ENCODE results near the gene GULP1. TPM values are rescaled to one million over a fixed set of nuclear protein-coding genes. Genes with fewer than 3 reads are reported as not detected.

Gene GULP1
- total and polyA plus RNA-seq, 7 experiments from 2014 or later = not detected

DNA sequence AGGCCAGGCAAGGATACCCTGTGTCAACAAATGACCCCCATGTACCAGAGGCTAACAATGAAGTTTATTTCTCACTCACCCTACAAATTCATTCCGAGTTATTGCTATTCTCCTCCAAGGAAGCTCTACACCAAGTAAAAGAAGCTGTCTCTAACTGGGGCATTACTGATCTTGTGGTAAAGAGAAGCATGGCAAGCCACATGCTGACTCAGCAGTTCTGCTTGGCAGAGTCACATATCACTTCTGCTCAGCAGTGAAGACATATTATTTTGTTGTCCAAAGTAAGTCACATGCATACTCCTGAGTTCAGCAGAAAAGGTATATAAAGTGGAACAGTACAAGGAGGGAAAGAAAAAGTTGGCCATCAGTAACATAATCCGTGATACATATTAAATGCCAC lies 315.8 kb downstream of the GULP1 start:
- no peak overlapping the region for H3K4me3 Mint-ChIP-seq
- H3K27ac Mint-ChIP-seq = no peak overlapping the region
- peaks cover 0 to 16% (median 0%) of the 10 kb centered on the region in 11 donors for H3K9me3 Mint-ChIP-seq
- no peaks in the 10 kb centered on the region for H3K4me1 Mint-ChIP-seq
- H3K27me3 ChIP-seq (ENCODE audit: control insufficient read depth in 2 of 2, insufficient read depth in 2 of 2, low read length in 2 of 2) = no peaks in the 10 kb centered on the region
- no peaks in the 10 kb centered on the region for H3K27me3 Mint-ChIP-seq
- H3K27ac ChIP-seq (ENCODE audit: low read depth, low read length) = no peak overlapping the region
- POLR2A ChIA-PET = no interaction called here
- no peaks in the 10 kb centered on the region for H3K36me3 Mint-ChIP-seq
- intact Hi-C loops (cut with micrococcal nuclease) = no loop called here
- no peaks in the 10 kb centered on the region for H3K9me3 ChIP-seq (ENCODE audit: control insufficient read depth in 2 of 3, low read length in 3 of 3)
- DNase-seq = no peak
- no peak overlapping the region for H3K4me3 ChIP-seq (ENCODE audit: low read length)
- no peaks in the 10 kb centered on the region for H3K36me3 ChIP-seq (ENCODE audit: control insufficient read depth in 2 of 3, insufficient read depth in 3 of 3, low read length in 3 of 3)
- CTCF ChIA-PET = no interaction called here
- no peaks in the 10 kb centered on the region for H3K4me1 ChIP-seq (ENCODE audit: control insufficient read depth in 2 of 2, insufficient read depth in 2 of 2, low read length in 2 of 2)
- ATAC-seq = peak; percentile 55

DNA sequence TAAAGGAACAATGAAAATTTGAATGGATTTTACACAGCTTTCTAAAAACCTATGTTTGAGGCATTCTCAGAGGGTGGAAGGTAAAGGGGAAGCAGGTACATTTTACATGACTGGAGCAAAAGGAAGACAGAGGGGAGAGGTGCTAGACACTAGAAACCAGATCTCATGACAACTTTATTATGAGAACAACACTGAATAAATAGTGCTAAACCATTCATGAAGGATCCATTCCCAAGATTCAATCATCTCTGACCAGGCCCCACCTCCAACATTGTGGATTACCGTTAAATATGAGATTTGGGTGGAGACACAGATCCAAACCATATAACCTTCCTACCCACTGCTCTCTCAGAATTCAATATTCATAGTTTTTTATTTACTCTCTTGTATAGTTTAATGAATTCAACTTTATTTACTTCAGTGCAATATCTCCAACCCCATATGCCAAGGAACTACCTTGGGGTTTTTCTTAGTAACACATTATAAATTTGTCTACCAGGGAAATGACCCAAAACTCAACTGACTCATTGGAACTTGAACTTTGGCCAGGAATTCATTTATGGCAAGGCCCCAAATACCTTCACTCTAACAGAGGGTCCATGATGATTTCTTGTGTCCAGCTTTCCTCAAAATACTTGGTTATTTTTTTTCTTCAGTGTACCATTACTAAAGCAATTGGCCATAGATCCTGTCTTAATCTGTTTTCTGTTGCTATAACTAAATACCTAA lies 317.8 kb downstream of the GULP1 start:
- Histone ChIP-seq H3K36me3 (ENCODE audit: control insufficient read depth in 2 of 3, insufficient read depth in 3 of 3, low read length in 3 of 3) (no peaks in the 10 kb centered on the region), H3K27ac (ENCODE audit: low read depth, low read length) (no peak overlapping the region), H3K9me3 (ENCODE audit: control insufficient read depth in 2 of 3, low read length in 3 of 3) (no peaks in the 10 kb centered on the region), H3K4me1 (ENCODE audit: control insufficient read depth in 2 of 2, insufficient read depth in 2 of 2, low read length in 2 of 2) (no peaks in the 10 kb centered on the region), H3K27me3 (ENCODE audit: control insufficient read depth in 2 of 2, insufficient read depth in 2 of 2, low read length in 2 of 2) (no peaks in the 10 kb centered on the region), H3K4me3 (ENCODE audit: low read length) (no peak overlapping the region)
- ChIA-PET POLR2A (no interaction called here), CTCF (no interaction called here)
- Mint-ChIP-seq H3K27ac (no peak overlapping the region), H3K4me1 (no peaks in the 10 kb centered on the region), H3K27me3 (no peaks in the 10 kb centered on the region), H3K9me3 (peaks cover 0 to 17% (median 0%) of the 10 kb centered on the region in 11 donors), H3K4me3 (no peak overlapping the region), H3K36me3 (no peaks in the 10 kb centered on the region)
- no peak for DNase-seq
- intact Hi-C loops (cut with micrococcal nuclease) = no loop called here
- no peak for ATAC-seq

DNA sequence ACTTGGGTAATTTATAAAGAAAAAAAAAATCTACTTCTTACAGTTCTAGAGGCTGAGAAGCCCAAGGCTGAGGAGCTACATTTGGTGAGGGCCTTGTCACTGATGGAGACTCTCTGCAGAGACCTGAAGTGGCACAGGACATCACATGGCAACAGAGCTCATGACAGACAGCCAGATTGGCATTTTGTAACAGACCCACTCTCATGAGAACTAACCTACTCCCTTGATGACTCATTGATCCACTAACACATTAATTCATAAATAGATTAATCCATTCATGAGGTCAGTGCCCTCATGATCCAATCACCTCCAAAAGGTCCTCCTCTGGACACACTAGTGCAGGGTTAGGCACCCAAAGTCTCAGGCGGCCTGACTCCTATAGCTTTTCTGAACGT lies 318.4 kb downstream of the GULP1 start:
- Mint-ChIP-seq H3K9me3 (peaks cover 0 to 17% (median 0%) of the 10 kb centered on the region in 11 donors), H3K4me3 (no peak overlapping the region), H3K27me3 (no peaks in the 10 kb centered on the region), H3K36me3 (no peaks in the 10 kb centered on the region), H3K4me1 (no peaks in the 10 kb centered on the region), H3K27ac (no peak overlapping the region)
- H3K27ac ChIP-seq (ENCODE audit: low read depth, low read length) = no peak overlapping the region
- ChIA-PET CTCF (interaction anchor here (0.6 kb wide), 1 partner anchor 21 kb away, joined by 3 read pairs; no protein-coding TSS in a partner anchor), POLR2A (no interaction called here)
- no peaks in the 10 kb centered on the region for H3K27me3 ChIP-seq (ENCODE audit: control insufficient read depth in 2 of 2, insufficient read depth in 2 of 2, low read length in 2 of 2)
- no peak for DNase-seq
- no peaks in the 10 kb centered on the region for H3K4me1 ChIP-seq (ENCODE audit: control insufficient read depth in 2 of 2, insufficient read depth in 2 of 2, low read length in 2 of 2)
- no peak for ATAC-seq
- no peaks in the 10 kb centered on the region for H3K9me3 ChIP-seq (ENCODE audit: control insufficient read depth in 2 of 3, low read length in 3 of 3)
- H3K36me3 ChIP-seq (ENCODE audit: control insufficient read depth in 2 of 3, insufficient read depth in 3 of 3, low read length in 3 of 3) = no peaks in the 10 kb centered on the region
- intact Hi-C loops (cut with micrococcal nuclease) = no loop called here
- no peak overlapping the region for H3K4me3 ChIP-seq (ENCODE audit: low read length)

DNA sequence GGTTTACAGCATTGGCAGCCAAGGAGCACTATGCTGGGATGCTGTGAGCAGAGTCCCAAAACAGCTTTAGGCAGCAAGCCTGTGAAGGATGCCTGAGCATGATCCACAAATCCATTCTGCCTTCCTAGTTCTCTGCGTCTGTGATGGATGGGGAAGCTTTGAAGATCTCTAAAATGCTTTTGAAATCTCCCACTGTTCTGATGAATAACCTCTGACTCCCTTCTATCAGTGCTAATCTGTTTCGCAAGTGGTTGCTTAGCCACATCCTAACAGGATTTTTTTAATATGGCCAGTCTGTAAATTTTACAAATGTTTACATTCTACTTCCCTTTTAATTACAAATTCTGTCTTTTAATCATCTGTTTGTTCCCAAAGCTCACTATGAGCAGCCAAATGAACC lies 319.2 kb downstream of the GULP1 start:
- POLR2A ChIA-PET = no interaction called here
- no peak overlapping the region for H3K4me3 ChIP-seq (ENCODE audit: low read length)
- no peaks in the 10 kb centered on the region for H3K27me3 Mint-ChIP-seq
- no peaks in the 10 kb centered on the region for H3K36me3 Mint-ChIP-seq
- intact Hi-C loops (cut with micrococcal nuclease) = no loop called here
- H3K4me1 Mint-ChIP-seq = no peaks in the 10 kb centered on the region
- ATAC-seq (no peak), DNase-seq (no peak)
- H3K27ac Mint-ChIP-seq = no peak overlapping the region
- H3K4me3 Mint-ChIP-seq = no peak overlapping the region
- CTCF ChIA-PET = no interaction called here
- H3K27me3 ChIP-seq (ENCODE audit: control insufficient read depth in 2 of 2, insufficient read depth in 2 of 2, low read length in 2 of 2) = no peaks in the 10 kb centered on the region
- H3K4me1 ChIP-seq (ENCODE audit: control insufficient read depth in 2 of 2, insufficient read depth in 2 of 2, low read length in 2 of 2) = no peaks in the 10 kb centered on the region
- H3K9me3 ChIP-seq (ENCODE audit: control insufficient read depth in 2 of 3, low read length in 3 of 3) = no peaks in the 10 kb centered on the region
- H3K27ac ChIP-seq (ENCODE audit: low read depth, low read length) = no peak overlapping the region
- H3K36me3 ChIP-seq (ENCODE audit: control insufficient read depth in 2 of 3, insufficient read depth in 3 of 3, low read length in 3 of 3) = no peaks in the 10 kb centered on the region
- H3K9me3 Mint-ChIP-seq = peaks cover 0 to 17% (median 0%) of the 10 kb centered on the region in 11 donors

DNA sequence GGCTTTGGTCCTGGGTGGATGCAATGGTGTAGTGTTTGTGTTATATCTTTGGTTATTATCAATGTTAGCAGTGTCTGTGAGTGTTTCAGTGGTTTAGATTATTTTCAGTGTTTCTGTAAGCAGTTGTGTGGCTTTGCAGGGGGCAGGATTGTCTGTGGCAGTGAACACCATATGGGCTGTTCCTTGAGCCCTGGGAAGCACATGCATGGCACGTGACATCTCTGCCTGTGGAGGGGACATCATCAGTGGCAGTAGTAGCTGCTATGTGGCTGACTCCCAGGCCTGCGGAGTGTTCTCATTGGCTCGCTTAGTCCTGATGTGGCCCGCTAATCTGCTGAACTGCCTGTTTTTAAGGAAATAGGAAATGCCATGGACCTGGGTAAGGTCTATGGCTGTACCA lies 327.5 kb downstream of the GULP1 start:
- CTCF ChIA-PET = interaction anchor here (0.6 kb wide), 1 partner anchor 176 kb away, joined by 3 read pairs; no protein-coding TSS in a partner anchor

DNA sequence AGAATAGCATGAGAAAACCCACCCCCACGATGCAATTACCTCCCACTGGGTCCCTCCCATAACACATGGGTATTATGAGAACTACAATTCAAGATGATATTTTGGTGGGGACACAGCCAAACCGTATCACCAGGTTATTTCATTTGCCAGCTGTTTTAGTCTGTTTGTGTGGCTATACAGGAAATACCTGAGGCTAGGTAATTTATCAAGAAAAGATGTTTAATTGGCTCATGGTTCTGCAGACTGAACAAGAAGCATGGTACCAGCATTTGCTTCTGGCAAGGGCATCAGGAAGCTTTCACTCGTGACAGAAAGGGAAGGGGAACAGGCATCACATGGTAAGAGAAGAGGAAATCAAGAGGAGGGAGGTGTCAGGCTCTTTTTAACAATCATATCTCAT lies 329.2 kb downstream of the GULP1 start:
- ATAC-seq = no peak
- ChIA-PET CTCF (no interaction called here), POLR2A (no interaction called here)
- Mint-ChIP-seq H3K4me1 (peaks cover 0 to 2% (median 0%) of the 10 kb centered on the region in 7 donors), H3K27me3 (peaks cover 0 to 4% (median 0%) of the 10 kb centered on the region in 5 donors), H3K9me3 (peaks cover 0 to 11% (median 0%) of the 10 kb centered on the region in 11 donors), H3K27ac (no peak overlapping the region), H3K36me3 (no peaks in the 10 kb centered on the region), H3K4me3 (no peak overlapping the region)
- H3K36me3 ChIP-seq (ENCODE audit: control insufficient read depth in 2 of 3, insufficient read depth in 3 of 3, low read length in 3 of 3) = no peaks in the 10 kb centered on the region
- no peaks in the 10 kb centered on the region for H3K27me3 ChIP-seq (ENCODE audit: control insufficient read depth in 2 of 2, insufficient read depth in 2 of 2, low read length in 2 of 2)
- intact Hi-C loops (cut with micrococcal nuclease) = loop anchor here in 1 of 2 donors (2.0 kb wide), 1 partner anchor 16 kb away; no protein-coding TSS in a partner anchor
- H3K9me3 ChIP-seq (ENCODE audit: control insufficient read depth in 2 of 3, low read length in 3 of 3) = no peaks in the 10 kb centered on the region
- H3K4me3 ChIP-seq (ENCODE audit: low read length) = no peak overlapping the region
- H3K27ac ChIP-seq (ENCODE audit: low read depth, low read length) = no peak overlapping the region
- H3K4me1 ChIP-seq (ENCODE audit: control insufficient read depth in 2 of 2, insufficient read depth in 2 of 2, low read length in 2 of 2) = no peaks in the 10 kb centered on the region
- DNase-seq = no peak

More for the DNA sequence above, 327.5 kb downstream of the GULP1 start:
- peaks cover 0 to 11% (median 0%) of the 10 kb centered on the region in 11 donors for H3K9me3 Mint-ChIP-seq
- H3K36me3 Mint-ChIP-seq = no peaks in the 10 kb centered on the region
- intact Hi-C loops (cut with micrococcal nuclease) = no loop called here
- H3K27me3 ChIP-seq (ENCODE audit: control insufficient read depth in 2 of 2, insufficient read depth in 2 of 2, low read length in 2 of 2) = no peaks in the 10 kb centered on the region
- ATAC-seq (no peak), DNase-seq (no peak)
- H3K4me1 Mint-ChIP-seq = peaks cover 0 to 2% (median 0%) of the 10 kb centered on the region in 7 donors
- no peaks in the 10 kb centered on the region for H3K9me3 ChIP-seq (ENCODE audit: control insufficient read depth in 2 of 3, low read length in 3 of 3)
- no peak overlapping the region for H3K4me3 ChIP-seq (ENCODE audit: low read length)
- no peaks in the 10 kb centered on the region for H3K4me1 ChIP-seq (ENCODE audit: control insufficient read depth in 2 of 2, insufficient read depth in 2 of 2, low read length in 2 of 2)
- H3K36me3 ChIP-seq (ENCODE audit: control insufficient read depth in 2 of 3, insufficient read depth in 3 of 3, low read length in 3 of 3) = no peaks in the 10 kb centered on the region
- POLR2A ChIA-PET = no interaction called here
- peaks cover 0 to 4% (median 0%) of the 10 kb centered on the region in 5 donors for H3K27me3 Mint-ChIP-seq
- H3K4me3 Mint-ChIP-seq = no peak overlapping the region
- H3K27ac ChIP-seq (ENCODE audit: low read depth, low read length) = no peak overlapping the region
- no peak overlapping the region for H3K27ac Mint-ChIP-seq
